NCI-H2081 treated with DMSO at 0.1 percent for 48 hours (cell line): ENCODE data around the gene NDUFAF2.
"Not testable (repeated sequence)": the region's sequence is repeated elsewhere in the genome, so short reads cannot be mapped to it uniquely, and the experiment has no call there.

ENCODE experiments used
- DNase-seq: peaks from one replicate; lab custom pipeline; 2025; lab: John Stamatoyannopoulos, UW

Gene NDUFAF2

GRCh38 chr5:60993425-60993824 is 48.4 kb downstream of the NDUFAF2 start:
- DNase-seq: no peak

DNA sequence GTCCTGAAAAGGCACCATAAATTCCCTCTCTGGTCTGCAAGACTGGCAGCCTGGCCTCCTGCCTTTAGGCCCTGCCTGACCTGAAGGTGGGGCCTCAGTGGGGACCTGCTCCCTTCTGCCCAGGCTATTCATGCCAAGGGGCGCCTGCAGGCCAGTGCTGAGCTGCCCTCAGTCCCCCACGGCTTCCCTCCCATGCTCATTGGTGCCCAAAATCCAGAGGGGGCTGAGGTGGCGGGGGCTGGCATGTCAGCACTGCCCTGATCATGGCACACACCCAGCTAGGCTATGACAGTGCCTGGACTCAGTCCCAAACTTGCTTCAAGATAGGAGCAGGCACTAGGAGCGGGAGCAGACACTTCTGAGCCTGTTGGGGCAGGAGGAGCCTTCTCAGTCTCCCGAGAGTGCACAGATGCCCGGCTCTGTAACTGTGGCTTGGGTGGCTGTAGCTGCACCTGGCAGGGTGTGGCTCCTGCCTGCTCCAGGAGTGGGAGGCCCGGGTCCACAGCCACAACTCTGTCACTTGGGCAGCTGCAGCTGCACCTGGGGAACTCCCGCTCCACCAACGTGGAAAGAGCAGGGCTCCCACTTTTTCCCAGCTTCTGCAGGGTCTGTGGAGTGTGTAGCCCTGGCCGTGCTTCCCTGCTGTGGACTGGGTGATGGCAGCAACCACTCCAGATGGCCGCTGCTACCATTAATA is 49.0 kb downstream of the NDUFAF2 start:
- no peak for DNase-seq

DNA sequence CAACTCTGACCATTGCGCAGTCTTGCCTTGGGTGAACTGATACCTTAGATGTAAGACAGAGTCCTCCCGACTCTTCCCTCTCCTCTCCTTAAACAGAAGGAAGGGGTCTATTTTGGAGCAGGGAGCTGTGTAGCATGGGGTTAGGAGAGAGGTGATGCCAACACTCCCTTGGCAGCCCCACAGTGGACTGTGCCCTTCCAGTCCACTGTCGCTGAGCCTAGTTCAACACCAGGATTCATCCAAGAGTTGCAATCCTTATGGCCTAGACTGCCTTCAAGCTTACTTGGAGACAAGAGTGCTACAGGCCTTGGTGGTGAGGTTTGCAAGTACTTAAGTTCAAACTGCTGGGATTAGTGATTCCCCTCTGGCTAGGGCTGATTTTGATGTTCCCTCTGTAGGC is 51.4 kb downstream of the NDUFAF2 start:
- DNase-seq: no peak

- no peak for DNase-seq
These were observed 52.7 kb downstream of the NDUFAF2 start for GRCh38 chr5:60997721-60998120.

GRCh38 chr5:61000887-61001286 is 55.9 kb downstream of the NDUFAF2 start:
- no peak for DNase-seq

DNA sequence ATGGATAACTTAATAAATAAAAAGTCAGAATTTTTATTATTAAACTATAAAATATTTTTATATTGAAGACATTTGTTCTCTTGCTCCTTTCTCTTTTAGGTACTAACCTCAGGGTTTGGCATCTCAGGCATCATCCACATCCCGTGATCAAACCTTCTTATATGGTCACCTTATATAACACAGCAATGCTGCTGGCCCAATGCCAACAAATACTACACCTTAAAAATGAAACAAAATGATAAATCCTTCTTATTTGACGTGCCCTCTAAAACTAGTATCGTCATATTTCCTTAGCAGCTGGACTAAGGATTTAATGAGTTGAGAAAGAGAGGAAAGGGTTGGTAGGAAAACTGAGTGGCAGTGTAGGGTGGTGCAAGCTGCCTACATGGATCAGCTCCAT is 56.6 kb downstream of the NDUFAF2 start:
- no peak for DNase-seq

GRCh38 chr5:61002611-61003355 is 57.8 kb downstream of the NDUFAF2 start:
- DNase-seq: no peak

DNA sequence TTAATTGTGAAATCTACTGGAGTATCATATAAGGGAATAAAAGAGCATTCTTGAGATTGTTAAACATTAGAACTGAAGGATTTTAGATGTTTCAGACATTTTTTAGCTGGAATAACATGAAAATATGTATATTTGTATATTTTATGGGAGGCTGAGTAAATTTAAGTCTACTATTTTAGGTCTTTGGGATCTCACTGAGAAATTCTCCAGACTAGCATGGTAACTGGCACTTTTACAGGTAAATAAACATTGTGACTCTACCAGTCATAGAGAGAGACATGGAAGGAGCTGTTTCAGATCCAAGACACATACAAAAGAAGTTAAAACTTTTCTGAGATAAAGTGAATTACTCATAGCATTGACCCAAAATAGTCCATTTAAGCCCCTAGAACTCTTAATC is 59.4 kb downstream of the NDUFAF2 start:
- no peak for DNase-seq

DNA sequence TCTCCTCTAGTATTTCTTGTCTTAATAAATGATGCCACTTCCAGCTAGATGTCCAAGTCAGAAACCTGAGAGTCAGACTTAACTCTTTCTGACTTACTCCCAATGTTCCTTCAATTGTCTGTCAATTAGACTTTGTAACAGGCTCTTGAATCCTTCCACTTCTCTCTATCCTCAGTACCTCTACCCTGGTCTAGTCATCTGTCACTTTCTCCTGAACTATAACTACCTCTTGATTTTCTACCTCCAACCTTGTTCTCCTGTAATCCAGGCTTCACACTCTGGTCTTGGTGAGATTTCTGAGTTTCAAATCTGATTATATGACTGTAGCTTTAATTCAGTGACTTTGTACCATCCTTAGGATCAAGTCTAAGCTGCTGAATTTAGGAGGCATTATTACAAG is 64.9 kb downstream of the NDUFAF2 start:
- DNase-seq: no peak

DNA sequence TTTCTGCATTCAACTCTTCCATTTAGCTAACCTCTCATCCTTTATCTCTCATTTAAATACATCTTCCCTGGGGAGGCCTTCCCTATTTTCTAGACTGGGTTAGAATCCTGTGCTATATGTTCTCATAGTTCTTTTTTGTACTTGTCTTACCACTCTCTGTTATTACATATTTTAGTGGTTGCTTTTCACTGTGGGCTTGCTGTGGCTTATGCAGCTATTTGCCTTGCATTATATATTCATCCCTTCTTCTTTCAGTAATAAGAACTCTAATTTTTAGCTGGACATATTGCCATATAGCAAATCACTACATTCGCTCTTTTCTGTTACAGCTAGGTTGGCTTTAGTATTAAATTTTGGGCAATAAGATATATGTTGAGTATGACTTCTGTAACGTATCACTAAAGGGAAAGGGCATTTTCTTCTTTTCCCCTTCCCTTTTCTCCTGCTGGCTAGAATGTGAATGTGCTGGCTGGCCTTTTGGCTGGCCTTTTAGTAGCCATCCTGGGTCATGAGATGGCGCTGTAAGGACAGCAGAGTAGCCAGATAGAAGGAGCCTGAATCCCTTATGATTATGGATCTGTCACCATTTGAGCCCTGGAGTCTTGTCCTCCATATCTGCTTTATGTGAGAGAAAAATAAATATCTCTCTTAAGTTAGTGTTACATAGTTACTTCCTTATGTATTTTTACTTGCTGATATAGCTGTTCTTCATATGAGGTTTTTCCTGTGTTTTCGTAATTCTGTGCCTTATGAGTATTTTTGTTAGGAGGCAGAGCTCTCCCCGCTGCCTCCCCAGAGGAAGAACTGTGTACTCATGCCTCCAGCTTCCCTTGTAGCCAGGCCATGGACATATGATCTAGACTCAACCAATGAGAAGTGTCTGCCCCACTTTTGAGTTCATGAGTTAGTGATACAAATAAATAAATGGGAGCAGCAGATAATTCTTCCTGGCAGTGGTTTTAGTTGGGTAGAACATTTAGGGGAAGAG is 65.8 kb downstream of the NDUFAF2 start:
- no peak for DNase-seq

- no peak for DNase-seq
These were observed 73.1 kb downstream of the NDUFAF2 start for GRCh38 chr5:61018062-61018461.

DNA sequence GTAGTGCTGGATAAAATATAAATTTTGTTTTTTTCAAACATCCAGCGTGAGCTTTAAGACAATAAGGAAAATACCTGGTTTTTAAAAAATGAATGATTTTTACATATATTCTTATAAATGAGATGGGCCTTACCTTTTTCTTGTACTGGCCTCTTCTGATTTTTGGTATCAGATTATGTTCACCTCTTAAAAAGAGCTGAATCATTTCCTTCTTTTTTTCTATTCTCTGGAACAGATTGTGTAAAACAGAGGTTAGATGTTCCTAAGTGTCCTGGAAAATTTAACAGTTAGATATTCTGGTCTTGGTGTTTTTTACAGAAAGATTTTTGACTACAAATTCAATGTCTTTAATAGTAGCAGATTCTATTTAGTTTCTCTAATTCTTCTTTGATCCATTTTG is 74.6 kb downstream of the NDUFAF2 start:
- no peak for DNase-seq

- DNase-seq: no peak
These were observed 75.4 kb downstream of the NDUFAF2 start for GRCh38 chr5:61020415-61020814.

- DNase-seq: no peak
These were observed 78.1 kb downstream of the NDUFAF2 start for GRCh38 chr5:61023131-61023530.

DNA sequence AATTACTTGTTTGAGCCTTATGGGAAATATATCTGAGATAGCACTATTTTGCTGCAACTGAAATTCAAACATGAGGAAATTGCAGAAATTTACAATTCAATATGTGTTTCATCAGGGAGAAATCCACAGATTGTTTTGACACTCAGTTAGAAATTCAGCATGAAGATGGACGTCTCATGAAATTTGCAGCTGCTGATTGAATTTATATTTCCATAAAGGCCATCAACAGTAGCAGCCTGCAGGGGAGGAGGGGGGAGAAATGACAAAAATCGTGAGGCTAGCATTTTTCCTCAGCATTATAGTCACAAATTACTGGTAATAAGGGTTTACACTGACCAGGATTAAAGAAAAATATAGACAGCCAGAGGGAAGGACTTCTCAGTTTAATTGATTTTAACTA is 81.0 kb downstream of the NDUFAF2 start:
- DNase-seq: no peak

GRCh38 chr5:61028382-61028781 is 83.4 kb downstream of the NDUFAF2 start:
- no peak for DNase-seq

DNA sequence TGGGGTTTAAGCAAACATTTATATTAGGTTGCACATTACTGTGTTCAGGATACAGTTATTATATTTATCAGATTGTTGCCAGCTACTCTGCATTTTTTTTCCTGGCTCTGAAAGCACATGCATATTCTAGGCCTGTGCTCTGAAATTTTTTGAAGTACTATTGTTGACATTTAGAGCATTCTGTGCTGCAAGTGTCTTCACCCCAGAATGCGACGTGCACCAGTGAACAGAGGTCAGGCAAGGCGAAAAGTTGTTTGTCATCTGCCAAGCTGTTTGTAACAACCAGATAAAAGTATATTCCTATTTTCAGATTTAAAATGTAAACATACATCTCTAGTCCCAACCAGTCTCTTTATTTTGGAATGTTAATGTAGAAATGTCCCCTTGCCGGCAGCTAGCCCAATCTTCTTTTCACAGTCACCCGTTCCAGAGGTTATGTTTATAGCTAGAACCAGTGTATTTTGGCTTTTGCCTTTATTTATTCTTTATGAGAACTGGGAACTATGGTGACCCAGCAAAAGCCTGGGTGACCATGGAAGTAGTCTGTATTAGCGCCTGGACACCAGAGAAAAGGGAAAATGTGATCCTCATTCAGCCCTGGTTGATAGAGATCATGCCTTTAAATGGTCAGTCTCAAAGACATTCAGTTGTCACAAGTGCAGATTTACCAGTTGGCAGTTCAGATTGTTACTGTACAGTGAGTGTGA is 84.6 kb downstream of the NDUFAF2 start:
- no peak for DNase-seq

- DNase-seq: no peak
These were observed 85.1 kb downstream of the NDUFAF2 start for GRCh38 chr5:61030163-61030482.

DNA sequence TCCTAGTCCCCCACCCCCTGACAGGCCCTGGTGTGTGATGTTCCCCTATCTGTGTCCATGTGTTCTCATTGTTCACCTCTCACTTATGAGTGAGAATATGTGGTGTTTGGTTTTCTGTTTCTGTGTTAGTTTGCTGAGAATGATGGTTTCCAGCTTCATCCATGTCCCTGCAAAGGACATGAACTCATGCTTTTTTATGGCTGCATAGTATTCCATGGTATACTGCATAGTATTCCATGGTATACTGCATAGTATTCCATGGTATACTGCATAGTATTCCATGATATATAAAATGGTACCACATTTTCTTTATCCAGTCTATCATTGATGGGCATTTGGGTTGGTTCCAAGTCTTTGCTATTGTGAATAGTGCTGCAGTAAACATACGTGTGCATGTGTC is 86.3 kb downstream of the NDUFAF2 start:
- not testable (repeated sequence) for DNase-seq

- DNase-seq: no peak
These were observed 99.5 kb downstream of the NDUFAF2 start for GRCh38 chr5:61044545-61044944.

DNA sequence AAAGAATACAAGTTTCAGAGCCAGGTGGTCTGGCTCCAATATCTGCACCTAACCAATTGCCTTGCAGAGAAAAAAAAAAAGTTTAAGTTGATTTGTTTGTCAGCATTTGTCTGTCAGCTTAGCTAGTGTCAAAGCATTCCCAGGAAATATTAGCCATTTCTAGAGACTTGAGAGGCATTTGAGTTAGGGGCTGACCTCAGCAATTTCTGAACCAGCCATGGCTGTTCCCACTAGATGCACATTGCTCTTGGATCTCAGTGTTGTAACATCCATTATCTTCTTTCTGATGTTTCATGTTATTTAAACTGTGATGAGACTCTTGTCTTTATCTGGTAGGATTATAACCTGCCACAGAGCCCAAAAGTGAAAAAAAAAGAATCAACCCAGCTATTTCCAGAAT is 102.3 kb downstream of the NDUFAF2 start:
- DNase-seq: no peak

DNA sequence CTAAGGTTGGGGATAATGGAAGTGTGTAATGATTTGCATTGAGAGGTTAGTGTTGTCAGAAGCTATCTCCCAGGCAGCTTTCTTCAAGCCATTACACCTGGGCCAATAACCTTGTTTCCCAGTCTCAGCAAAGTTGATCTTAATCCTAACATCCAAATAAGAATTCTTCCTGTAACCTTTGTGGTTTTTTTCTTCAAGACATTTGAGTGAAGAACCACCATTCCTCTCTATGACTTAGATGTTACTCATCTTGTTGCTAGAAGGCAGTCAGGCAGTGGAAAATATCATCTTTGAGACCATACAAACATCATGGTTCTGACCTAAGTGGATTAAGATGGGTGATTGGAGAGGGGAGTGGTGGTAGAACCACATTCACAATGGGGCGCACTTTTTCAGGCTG is 103.5 kb downstream of the NDUFAF2 start:
- no peak for DNase-seq
